ENCODE measurements around the gene AURKAIP1. TPM values are rescaled to one million over a fixed set of nuclear protein-coding genes. Genes with fewer than 3 reads are reported as not detected.

AURKAIP1 gene
- total RNA-seq, 1 donor from 2014 or later = 93.5 TPM

DNA sequence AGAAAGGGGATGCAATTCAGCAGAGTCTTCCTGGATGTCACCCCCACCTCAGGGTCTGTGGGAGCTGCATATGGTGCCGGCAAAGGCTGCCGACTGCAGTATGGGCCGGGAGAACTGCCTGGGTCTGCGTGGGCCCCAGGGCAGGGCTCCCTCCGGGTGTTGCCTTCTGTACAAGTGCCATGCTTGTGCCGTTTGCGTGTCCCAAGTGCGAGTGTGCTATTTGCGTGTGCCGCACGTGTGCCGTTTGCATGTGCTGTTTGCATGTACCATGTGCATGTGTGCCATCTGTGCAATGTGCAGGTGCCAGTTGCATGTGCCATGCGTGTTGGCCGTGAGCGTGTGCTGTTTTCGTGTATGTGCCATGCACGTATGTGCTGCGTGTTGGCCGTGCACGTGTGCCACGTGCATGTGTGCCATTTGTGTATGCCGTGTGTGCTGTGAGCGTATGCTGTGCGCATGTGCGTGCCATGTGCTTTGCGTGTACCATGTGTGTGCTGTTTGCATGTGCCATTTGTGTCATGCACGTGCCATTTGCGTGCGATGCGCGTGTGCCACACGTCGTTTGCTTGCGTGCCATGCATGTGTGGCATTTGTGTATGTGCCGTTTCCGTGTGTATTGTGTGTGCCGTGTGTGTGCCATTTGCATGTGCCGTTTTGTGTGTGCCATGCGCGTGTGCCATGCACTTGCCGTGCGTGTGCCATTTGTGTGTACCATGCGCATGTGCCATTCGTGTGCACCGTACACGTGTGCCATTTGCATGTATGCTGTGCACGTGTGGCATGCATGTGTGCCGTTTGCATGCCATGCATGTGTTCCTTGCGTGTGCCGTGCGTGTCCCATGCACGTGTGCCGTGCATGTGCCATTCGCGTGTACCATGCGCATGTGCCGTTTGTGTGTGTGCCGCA is 45.5 kb downstream of the AURKAIP1 start:
- H3K4me3 ChIP-seq (ENCODE audit: low read depth, low read length) = no peak overlapping the region
- DNase-seq (ENCODE audit: low read depth) = no peak
- TF ChIP-seq, protein P1, sequence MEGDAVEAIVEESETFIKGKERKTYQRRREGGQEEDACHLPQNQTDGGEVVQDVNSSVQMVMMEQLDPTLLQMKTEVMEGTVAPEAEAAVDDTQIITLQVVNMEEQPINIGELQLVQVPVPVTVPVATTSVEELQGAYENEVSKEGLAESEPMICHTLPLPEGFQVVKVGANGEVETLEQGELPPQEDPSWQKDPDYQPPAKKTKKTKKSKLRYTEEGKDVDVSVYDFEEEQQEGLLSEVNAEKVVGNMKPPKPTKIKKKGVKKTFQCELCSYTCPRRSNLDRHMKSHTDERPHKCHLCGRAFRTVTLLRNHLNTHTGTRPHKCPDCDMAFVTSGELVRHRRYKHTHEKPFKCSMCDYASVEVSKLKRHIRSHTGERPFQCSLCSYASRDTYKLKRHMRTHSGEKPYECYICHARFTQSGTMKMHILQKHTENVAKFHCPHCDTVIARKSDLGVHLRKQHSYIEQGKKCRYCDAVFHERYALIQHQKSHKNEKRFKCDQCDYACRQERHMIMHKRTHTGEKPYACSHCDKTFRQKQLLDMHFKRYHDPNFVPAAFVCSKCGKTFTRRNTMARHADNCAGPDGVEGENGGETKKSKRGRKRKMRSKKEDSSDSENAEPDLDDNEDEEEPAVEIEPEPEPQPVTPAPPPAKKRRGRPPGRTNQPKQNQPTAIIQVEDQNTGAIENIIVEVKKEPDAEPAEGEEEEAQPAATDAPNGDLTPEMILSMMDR (IDR thresholded peaks at IDR 0.05; ENCODE audit: insufficient read depth, low read length, severe bottlenecking) = no peak
- no peaks in the 10 kb centered on the region for H3K27me3 ChIP-seq (ENCODE audit: control insufficient read depth, insufficient read depth, low read length)
- H3K36me3 ChIP-seq (ENCODE audit: control insufficient read depth, insufficient read depth, low read length) = peaks cover 7% of the 10 kb centered on the region
- peak; percentile 97 for FAIRE-seq

DNA sequence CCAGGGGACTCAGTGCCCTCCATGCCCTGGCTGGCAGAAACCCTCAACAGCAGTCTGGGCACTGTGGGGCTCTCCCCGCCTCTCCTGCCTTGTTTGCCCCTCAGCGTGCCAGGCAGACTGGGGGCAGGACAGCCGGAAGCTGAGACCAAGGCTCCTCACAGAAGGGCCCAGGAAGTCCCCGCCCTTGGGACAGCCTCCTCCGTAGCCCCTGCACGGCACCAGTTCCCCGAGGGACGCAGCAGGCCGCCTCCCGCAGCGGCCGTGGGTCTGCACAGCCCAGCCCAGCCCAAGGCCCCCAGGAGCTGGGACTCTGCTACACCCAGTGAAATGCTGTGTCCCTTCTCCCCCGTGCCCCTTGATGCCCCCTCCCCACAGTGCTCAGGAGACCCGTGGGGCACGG is 46.8 kb downstream of the AURKAIP1 start:
- no peak for FAIRE-seq
- Histone ChIP-seq H3K36me3 (ENCODE audit: control insufficient read depth, insufficient read depth, low read length) (peaks cover 7% of the 10 kb centered on the region), H3K27me3 (ENCODE audit: control insufficient read depth, insufficient read depth, low read length) (no peaks in the 10 kb centered on the region), H3K4me3 (ENCODE audit: low read depth, low read length) (no peak overlapping the region)
- no peak for DNase-seq (ENCODE audit: low read depth)
- TF ChIP-seq, protein P1 (IDR thresholded peaks at IDR 0.05; ENCODE audit: insufficient read depth, low read length, severe bottlenecking) = no peak

DNA sequence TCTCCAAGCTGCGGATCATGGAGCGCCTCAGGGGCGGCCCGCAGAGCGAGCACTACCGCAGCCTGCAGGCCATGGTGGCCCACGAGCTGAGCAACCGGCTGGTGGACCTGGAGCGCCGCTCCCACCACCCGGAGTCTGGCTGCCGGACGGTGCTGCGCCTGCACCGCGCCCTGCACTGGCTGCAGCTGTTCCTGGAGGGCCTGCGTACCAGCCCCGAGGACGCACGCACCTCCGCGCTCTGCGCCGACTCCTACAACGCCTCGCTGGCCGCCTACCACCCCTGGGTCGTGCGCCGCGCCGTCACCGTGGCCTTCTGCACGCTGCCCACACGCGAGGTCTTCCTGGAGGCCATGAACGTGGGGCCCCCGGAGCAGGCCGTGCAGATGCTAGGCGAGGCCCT is 47.7 kb downstream of the AURKAIP1 start:
- TF ChIP-seq, protein P1 (IDR thresholded peaks at IDR 0.05; ENCODE audit: insufficient read depth, low read length, severe bottlenecking) = no peak
- FAIRE-seq (no peak), DNase-seq (ENCODE audit: low read depth) (no peak)
- no peak overlapping the region for H3K4me3 ChIP-seq (ENCODE audit: low read depth, low read length)
- H3K36me3 ChIP-seq (ENCODE audit: control insufficient read depth, insufficient read depth, low read length) = peaks cover 9% of the 10 kb centered on the region
- H3K27me3 ChIP-seq (ENCODE audit: control insufficient read depth, insufficient read depth, low read length) = no peaks in the 10 kb centered on the region

DNA sequence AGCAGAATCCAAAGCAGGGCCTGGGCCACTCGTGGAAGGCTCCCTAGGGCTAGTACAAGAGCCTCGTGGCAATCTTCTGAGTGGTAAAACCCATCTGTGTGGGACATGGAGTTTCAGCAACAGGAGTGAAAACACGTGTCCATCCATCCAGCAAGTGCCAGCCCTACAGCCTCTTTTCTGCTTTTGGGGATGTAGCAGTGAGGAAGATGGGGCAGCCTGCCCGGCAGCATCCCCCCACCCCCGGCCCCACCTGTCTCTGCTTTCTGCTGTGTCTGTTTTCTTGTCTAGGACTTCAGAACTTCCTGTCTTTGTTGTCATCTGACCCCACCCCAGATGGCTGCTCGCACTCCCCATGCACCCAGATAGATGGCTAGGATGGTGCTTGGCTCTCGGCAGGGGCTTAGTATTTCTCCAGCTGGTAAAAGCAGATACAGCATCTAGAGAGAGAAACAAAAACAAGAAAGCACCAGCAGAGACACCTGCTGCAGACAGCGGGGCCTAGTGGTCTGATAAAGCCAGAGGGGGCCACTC is 48.9 kb downstream of the AURKAIP1 start:
- FAIRE-seq = no peak
- TF ChIP-seq, protein P1 (IDR thresholded peaks at IDR 0.05; ENCODE audit: insufficient read depth, low read length, severe bottlenecking) = no peak
- Histone ChIP-seq H3K36me3 (ENCODE audit: control insufficient read depth, insufficient read depth, low read length) (peaks cover 13% of the 10 kb centered on the region), H3K27me3 (ENCODE audit: control insufficient read depth, insufficient read depth, low read length) (no peaks in the 10 kb centered on the region), H3K4me3 (ENCODE audit: low read depth, low read length) (peak overlapping the region; percentile 99)
- no peak for DNase-seq (ENCODE audit: low read depth)

- no peaks in the 10 kb centered on the region for H3K27me3 ChIP-seq (ENCODE audit: control insufficient read depth, insufficient read depth, low read length)
- H3K36me3 ChIP-seq (ENCODE audit: control insufficient read depth, insufficient read depth, low read length) = peaks cover 14% of the 10 kb centered on the region
- TF ChIP-seq, protein P1 (IDR thresholded peaks at IDR 0.05; ENCODE audit: insufficient read depth, low read length, severe bottlenecking) = no peak
- FAIRE-seq = no peak
- peak overlapping the region; percentile 99 for H3K4me3 ChIP-seq (ENCODE audit: low read depth, low read length)
- DNase-seq (ENCODE audit: low read depth) = no peak
These were observed 49.5 kb downstream of the AURKAIP1 start for GRCh38 chr1:1325288-1326074.
